OCI-LY7 (cell line): Measurements from ENCODE around the gene CFAP20.

Experiments
- EZH2phosphoT487 ChIP-seq: fragments of 200-600 bp; sonication (generic); IDR thresholded peaks from 2 replicates; pipeline ENCODE4 v1.6.1; 2018; ENCODE audit warnings: low read depth, borderline replicate concordance, mild to moderate bottlenecking, mixed run types, antibody characterized with exemption, low read length, moderate library complexity, mixed read lengths
- TF ChIP-seq, protein P1 (sequence below): fragments of 200-600 bp; sonication (generic); conservative IDR thresholded peaks from 2 replicates; pipeline ENCODE4 v1.5.1; 2014; ENCODE audit warnings: mild to moderate bottlenecking, antibody characterized with exemption, low read length, moderate library complexity, mixed read lengths

DNA sequence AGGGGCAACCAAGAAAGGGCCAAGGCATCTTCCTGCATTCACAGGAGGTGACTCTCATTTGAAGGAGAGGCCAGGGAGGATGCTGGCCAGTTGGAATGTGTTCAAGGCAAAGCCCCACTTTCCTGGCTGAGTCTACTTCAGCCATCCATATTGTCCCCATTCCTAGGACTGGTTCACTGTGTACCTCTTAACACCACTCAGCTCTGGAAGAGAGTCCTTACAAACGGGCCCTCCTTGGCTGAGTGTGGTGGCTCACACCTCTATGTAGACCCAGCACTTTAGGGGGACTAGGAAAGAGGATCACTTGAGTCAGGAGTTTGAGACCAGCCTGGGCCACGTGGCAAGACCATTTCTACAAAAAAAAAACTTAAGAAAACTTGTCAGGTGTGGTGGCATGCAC is 28.1 kb upstream of the CFAP20 start:
- TF ChIP-seq, protein P1, sequence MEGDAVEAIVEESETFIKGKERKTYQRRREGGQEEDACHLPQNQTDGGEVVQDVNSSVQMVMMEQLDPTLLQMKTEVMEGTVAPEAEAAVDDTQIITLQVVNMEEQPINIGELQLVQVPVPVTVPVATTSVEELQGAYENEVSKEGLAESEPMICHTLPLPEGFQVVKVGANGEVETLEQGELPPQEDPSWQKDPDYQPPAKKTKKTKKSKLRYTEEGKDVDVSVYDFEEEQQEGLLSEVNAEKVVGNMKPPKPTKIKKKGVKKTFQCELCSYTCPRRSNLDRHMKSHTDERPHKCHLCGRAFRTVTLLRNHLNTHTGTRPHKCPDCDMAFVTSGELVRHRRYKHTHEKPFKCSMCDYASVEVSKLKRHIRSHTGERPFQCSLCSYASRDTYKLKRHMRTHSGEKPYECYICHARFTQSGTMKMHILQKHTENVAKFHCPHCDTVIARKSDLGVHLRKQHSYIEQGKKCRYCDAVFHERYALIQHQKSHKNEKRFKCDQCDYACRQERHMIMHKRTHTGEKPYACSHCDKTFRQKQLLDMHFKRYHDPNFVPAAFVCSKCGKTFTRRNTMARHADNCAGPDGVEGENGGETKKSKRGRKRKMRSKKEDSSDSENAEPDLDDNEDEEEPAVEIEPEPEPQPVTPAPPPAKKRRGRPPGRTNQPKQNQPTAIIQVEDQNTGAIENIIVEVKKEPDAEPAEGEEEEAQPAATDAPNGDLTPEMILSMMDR, result no peak
- no peak for TF ChIP-seq EZH2phosphoT487
